ENCODE results near the gene PIK3IP1.

Gene PIK3IP1

GRCh38 chr22:31276426-31277167, 15.7 kb downstream of the PIK3IP1 start:
- H3K27ac ChIP-seq: peak overlapping the region; percentile 54; the same call in 1 of the 2 replicates
- TF ChIP-seq CTCF (conservative IDR thresholded peaks at IDR 0.05): no peak

DNA sequence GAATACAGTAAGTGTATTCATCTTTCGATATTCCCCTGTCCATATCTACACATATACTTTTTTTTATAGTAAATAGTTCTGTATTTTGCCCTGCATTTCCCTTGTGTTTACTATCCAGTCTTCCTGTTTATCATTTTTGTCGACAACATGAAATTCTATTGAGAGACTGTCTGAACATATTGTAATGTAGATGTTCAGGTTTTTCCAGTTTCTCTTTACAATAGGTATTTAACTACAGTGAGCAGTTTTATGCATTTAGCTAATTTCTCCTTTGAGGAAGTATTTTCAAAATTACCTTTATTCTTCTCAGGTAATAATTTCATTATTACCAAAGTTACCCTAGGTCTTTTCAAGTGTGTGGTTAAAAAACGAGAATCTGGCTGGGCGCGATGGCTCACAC, 16.7 kb downstream of the PIK3IP1 start:
- TF ChIP-seq CTCF (conservative IDR thresholded peaks at IDR 0.05): no peak
- H3K27ac ChIP-seq: peak overlapping the region; percentile 54

DNA sequence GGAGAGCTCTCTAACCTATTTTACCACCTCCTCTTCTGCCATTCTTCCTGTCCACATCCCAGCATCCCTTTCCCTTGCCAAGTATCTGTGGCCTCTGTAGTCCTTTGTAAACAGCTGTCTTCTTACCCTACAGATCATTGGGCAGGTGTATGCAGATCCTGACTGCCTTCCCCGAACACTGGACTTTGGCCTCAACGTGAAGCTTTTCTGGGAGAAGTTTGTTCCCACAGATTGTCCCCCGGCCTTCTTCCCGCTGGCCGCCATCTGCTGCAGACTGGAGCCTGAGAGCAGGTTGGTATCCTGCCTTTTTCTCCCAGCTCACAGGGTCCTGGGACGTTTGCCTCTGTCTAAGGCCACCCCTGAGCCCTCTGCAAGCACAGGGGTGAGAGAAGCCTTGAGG, 17.3 kb downstream of the PIK3IP1 start:
- H3K27ac ChIP-seq: peak overlapping the region; percentile 54
- no peak for TF ChIP-seq CTCF (conservative IDR thresholded peaks at IDR 0.05)

DNA sequence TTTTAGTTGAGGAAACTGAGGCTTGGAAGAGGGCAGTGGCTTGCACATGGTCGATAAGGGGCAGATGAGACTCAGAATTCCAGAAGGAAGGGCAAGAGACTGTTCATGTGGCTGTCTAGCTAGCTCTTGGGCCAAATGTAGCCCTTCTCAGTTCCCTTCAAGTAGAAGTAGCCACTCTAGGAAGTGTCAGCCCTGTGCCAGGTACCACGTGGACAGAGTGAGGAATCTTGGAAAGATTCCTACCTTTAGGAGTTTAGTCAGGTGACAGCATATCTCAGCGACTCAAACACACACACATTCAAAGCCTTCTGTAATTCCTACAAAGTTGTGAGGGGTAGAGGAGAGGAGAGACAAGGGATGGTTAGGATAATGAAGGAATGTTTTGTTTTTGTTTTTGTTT, 18.3 kb downstream of the PIK3IP1 start:
- no peak for TF ChIP-seq CTCF (conservative IDR thresholded peaks at IDR 0.05)
- peak overlapping the region; percentile 54 for H3K27ac ChIP-seq

DNA sequence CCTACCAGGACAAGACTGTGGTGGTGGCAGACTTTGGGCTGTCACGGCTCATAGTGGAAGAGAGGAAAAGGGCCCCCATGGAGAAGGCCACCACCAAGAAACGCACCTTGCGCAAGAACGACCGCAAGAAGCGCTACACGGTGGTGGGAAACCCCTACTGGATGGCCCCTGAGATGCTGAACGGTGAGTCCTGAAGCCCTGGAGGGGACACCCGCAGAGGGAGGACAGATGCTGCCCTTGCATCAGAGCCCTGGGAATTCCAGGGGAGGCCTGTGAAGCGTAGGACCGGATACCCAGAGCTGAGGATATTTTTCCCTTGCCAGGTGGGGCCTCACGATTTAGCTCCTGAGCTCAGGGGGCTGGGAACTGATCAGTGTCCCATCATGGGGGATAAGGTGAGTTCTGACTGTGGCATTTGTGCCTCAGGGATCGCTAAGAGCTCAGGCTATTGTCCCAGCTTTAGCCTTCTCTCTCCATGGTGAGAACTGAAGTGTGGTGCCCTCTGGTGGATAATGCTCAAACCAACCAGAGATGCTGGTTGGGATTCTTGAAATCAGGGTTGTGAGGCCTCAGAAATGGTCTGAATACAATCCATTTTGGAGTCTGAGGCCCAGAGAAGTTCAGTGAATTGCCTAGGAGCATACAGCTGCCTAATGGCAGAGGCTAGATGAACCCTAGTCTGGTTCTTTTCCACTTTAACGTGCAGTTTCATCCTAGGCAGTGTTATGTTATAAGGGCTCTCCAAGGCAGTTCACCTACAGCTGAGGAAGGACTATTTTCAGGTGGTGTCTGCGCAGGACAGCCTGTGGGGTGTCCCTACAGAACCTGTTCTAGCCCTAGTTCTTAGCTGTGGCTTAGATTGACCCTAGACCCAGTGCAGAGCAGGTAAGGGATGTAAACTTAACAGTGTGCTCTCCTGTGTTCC, 19.5 kb downstream of the PIK3IP1 start:
- TF ChIP-seq CTCF (conservative IDR thresholded peaks at IDR 0.05): peak; percentile 84
- no peak overlapping the region; the same call in 1 of the 2 replicates for H3K27ac ChIP-seq

DNA sequence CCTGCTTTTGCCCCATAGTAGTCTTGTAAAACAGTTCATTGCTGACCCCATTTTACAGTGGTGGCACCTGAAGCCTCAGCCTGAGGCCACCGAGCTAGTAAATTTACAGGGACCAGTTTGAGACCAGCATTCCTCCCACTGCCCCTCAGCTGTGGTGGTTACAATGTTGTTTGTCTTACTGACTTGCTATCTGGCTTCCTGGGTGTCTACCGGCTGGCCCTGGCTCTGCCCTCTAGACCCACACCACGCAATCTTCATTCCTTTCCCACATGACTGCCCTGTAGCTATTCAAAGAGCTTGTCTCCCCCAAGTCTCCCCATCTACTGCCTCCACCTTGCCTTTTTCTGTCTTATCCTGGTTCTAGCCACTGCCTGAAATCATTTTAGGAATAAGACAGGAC, 20.8 kb downstream of the PIK3IP1 start:
- H3K27ac ChIP-seq: no peak overlapping the region
- TF ChIP-seq CTCF (conservative IDR thresholded peaks at IDR 0.05): no peak

DNA sequence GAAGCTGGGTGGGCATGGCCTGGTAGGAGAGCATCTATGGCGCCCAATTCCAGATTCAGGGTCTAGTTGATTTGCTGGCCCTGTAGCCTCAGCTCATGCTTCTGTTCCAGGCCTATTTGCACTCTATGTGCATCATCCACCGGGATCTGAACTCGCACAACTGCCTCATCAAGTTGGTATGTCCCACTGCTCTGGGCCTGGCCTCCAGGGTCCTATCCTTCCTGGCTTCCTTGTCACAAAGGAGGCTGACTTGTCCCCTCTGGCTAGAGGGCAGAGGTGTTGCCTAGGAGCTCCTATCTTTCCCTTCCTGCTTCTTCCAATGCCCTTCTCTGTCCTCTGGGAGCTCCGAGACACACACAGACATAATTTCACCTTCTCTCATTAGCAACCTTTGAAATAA, 21.3 kb downstream of the PIK3IP1 start:
- H3K27ac ChIP-seq: no peak overlapping the region
- TF ChIP-seq CTCF (conservative IDR thresholded peaks at IDR 0.05): no peak

Measured in VCaP (cell line).